Forelimb muscle (tissue), 1 donor: ENCODE data around the gene TMEM255B. TPM values are rescaled to one million over a fixed set of nuclear protein-coding genes. Genes with fewer than 3 reads are reported as not detected.

ENCODE experiments used
- DNase-seq: peaks from one replicate; pipeline ENCODE4 v3.0.0-alpha.2; 2013; ENCODE audit warnings: low read depth
- polyA plus RNA-seq: library from polyadenylated mRNA; unstranded; fragments of 120-200 nt; gene quantifications from one replicate; pipeline ENCODE4 v1.2.1, GENCODE V29; 2013; ENCODE audit not compliant: insufficient read length

TMEM255B gene
- polyA plus RNA-seq, 1 donor: 7.2 TPM

DNA sequence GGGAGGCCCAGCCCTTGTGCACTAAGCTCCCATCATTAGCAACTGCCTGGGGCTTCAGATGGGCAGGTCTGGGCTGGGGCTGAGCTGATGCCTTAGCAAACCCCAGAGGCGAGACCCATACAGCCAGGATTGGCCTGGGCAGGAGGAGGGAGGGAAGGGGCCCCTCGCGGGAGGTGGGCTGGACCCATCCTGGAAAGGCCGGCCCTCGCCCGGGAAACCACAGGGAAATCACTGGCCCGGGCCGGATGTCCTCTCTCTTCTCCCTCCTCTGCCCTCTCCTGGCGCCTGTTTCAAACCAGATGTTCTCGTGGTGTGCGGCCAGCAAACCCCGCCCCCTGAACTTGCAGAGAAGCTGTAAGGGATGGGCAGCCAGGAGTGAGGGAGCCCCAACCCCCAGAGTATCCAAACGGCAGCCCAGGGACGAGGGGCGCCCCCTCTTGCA, 43.1 kb downstream of the TMEM255B start:
- DNase-seq: no peak

DNA sequence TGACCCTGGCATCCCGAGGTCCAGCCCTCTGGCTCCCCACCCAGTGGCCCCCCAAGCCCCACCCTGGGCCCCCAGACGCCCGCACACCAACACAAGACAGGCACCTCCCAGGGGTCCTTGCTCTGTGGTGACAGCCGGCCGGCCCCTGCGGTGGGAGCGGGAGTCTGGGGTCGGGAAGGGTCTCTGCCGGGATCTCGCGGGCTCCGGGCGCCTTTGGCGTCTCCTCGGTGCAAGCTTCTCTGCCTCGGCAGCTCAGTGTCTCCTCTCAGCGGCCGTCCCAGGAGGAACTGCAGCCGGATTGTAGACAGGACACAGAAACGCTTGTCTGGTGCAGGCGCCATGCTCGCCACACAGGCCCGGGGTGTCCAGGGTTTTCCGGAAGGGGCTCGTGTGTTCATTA, 43.7 kb downstream of the TMEM255B start:
- no peak for DNase-seq

DNA sequence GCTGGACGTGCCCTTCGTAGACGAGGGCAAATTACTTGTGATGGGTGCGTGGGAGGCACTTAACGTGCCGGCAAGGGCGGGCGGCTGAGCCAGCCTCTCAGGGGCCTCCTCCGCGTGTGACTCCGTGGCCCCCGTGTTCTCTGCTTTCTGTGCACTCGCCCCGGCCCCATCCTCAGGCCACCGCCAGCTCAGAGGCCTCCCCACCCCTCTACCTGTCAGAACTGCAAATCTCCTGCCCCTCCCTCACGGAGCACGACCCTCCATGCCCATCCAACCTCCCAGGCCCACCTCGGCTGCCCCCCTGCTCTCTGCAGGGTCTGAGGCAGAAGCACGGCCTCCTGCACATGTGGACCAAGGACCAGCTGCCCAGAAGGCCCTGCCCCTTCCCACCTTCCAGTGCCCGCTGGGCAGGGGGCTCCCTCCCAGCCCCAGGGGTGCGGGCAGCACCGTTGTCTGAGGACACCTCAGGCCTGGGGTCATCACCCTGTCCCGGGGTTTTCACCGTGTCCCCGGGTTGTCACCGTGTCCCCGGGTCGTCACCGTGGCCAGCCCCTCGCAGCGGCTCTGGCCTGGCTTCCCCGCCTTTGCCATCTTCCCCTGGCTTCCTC, 44.5 kb downstream of the TMEM255B start:
- DNase-seq: no peak

DNA sequence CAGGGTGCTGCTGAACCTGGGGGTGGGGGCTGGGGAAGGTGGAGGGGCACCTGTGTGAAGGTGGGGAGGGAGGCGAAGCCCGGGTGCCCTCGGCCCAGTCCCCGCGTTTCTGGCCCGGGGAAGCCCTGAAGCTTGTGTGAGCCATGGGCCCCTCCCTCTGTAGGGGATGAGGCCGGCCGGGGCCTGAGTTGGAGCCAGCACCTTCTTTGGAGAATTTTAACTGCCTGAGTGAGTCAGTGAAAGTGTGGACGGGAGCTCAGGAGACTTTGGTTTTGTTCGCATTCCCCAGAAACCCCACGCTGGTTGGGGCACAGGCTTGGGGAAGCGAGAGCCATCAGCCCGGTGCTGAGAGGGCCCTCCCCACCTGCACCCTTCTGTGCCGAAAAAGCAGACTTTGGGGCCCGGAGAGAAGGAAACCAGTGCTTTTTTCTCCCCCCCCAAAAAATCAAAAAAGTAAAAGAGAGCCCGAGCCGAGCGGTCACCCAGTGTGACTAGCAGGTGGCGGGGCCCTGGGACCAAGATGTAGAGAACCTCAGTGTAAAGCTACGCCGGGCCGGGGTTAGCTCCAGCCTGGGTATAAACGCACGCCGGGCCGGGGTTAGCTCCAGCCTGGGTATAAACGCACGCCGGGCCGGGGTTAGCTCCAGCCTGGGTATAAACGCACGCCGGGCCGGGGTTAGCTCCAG, 45.1 kb downstream of the TMEM255B start:
- no peak for DNase-seq

DNA sequence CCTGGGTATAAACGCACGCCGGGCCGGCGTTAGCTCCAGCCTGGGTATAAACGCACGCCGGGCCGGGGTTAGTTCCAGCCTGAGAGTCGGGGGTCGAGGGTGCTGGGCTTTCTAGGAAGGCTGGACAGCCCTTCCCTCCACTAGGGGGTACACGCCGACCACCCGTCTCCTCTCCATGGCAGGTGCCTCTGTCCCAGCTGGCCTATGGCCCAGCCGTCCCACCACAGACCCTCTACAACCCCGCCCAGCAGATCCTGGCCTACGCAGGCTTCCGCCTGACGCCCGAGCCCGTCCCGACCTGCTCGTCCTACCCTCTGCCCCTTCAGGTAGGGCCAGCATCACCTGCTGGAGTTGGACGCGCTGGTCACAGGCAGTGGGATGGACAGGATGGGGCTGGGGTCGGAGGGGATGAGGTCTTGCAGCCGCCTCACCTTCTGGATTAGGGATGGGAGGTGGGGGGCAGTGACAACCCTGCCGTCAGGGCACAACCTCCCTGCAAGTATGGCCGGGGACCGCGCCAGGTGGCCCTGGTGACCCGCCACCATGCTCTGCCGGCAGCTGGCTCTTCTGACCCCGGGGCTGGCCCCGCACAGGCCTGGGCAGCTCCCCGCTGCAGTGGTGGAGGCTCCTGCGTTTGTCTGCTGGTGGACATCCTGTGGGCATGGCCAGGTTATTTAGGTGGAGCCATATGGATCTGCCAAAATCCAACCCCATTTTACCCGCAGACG, 45.8 kb downstream of the TMEM255B start:
- DNase-seq: no peak

DNA sequence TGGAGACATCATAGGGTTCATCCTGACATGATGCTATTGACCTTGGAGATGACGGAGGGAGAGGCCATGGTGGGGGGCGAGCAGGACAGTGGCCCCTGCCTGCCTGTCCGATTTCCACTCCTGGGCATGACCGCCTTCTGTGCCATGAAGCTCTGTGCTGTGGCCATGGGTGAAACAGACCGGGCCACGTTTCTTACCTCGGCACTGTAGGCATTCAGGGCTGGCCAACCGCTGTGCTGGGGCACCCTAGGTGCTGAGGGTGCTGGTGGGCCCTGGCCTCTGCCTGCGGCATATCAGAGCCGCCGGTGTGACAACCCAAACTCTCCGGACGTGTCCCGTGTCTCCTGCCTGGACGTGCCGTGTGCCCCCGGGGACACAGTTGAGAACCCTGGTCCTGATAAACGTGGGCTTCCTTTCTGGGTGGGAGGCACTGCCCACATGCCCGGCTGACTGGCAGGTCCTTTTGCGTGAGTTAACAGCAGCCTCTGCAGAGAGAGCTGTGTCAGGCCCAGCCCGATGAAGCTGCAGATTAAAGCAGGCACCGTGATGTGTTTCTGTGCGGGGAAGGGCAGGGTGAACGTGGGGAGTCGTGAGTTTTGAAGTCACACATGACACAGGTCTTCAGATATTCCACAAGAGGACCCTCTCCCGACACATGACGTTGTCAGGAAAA, 46.5 kb downstream of the TMEM255B start:
- DNase-seq: no peak

DNA sequence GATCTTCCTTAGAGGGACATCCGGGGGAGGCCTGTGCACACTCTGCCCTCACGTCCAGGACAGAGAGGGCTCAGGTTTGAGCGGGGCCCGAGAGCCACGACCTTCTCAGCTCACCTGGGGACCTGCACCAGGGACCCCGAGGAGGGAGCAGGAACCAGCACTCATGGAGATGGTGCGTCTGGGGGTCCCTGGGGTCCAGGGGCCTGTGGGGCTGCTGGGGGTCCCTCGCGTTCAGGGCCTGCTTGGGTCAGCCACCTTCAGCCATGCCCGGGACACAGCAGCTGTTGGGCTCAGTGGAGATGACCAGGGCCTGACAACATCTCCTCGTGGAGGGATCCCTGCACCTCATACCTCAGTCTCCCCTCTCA, 47.1 kb downstream of the TMEM255B start:
- DNase-seq: no peak

DNA sequence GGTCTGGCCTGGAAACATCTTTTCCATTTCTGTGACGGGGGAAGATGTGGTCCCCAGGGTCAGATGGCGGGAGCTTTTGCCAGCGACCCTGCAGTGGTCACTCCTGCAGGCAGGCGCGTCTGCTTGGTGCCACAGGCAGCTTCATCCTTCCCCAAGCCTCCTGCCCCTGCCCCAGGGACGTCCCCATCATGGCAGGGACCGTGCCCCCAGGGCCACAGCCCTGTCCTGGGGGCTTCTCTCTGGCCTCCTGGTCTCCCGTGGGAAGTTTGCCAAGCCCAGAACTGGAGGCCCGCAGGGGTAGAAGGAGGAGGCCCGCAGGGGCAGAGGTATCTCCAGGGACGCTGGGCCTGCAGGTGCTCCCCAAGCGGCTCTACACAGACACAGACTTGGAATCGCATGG, 47.5 kb downstream of the TMEM255B start:
- no peak for DNase-seq

DNA sequence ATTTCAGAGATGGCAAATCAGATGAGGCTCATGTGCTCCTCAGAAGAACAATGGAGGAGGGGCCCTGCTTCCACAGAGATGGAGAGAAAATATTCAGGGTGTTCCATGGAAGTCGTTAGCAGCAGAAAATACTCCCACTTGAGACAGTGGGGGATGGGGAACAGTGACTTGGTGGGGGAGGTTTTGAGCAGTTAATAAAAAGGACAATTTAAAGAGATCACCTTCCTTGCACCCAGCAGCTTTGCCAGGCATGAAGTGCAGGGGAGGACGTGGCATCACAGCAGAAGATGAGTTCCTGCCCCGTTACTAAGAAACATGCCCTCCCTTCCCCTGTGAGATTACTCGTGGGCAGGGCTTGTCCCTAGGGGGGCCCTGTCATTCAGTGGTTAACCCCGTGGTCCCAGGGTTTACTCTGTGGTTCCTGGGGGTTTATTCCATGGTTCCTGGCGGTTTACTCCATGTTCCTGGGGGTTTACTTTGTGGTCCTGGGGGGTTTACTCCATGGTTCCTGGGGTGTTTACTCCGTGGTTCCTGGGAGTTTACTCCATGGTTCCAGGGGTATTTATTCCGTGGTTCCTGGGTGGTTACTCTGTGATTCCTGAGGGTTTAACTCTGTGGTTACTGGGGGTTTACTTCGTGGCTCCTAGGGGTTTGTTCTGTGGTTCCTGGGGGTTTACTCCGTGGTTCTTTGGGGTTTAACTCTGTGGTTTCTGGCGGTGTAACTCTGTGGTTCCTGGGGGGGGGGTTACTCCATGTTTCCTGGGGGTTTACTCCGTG, 49.2 kb downstream of the TMEM255B start:
- DNase-seq: no peak

DNA sequence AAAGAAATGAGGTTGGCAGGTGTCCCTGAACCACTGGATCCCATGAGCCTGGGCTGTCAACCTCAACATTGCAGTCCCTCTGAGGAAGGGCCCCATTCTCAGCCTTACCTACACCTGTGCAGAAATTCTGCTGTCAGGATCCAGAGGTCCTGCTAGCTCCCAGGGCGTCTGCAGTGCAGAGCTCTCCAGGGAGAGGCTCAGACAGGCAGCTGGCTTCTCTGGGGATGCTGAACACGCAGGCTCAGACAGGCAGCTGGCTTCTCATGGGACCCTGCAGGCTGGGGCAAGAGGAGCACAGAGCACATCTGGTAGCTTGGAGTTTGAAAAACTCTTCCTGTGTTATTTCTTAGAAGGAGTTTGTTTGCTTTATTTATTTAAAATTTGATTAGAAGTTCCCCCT, 50.9 kb downstream of the TMEM255B start:
- DNase-seq: no peak

DNA sequence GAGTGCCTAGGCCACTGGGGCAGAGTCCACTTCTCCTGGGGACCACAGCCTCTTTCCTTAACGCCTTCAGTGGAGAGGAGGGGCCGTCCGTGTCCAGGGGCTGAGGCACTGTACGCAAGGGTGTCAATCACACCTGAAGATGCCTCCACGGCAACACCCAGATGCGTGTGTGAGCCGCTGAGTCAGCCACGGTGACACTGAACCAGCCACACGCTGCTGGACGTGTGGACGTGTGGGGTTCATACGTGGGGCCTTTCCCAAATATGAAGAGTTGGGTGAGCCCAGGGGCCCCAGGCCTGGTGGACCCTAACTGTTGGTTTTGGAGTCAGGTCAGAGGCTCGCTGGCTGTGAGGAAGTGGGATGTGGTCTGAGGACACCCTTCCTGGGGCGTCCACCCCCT, 51.6 kb downstream of the TMEM255B start:
- no peak for DNase-seq

DNA sequence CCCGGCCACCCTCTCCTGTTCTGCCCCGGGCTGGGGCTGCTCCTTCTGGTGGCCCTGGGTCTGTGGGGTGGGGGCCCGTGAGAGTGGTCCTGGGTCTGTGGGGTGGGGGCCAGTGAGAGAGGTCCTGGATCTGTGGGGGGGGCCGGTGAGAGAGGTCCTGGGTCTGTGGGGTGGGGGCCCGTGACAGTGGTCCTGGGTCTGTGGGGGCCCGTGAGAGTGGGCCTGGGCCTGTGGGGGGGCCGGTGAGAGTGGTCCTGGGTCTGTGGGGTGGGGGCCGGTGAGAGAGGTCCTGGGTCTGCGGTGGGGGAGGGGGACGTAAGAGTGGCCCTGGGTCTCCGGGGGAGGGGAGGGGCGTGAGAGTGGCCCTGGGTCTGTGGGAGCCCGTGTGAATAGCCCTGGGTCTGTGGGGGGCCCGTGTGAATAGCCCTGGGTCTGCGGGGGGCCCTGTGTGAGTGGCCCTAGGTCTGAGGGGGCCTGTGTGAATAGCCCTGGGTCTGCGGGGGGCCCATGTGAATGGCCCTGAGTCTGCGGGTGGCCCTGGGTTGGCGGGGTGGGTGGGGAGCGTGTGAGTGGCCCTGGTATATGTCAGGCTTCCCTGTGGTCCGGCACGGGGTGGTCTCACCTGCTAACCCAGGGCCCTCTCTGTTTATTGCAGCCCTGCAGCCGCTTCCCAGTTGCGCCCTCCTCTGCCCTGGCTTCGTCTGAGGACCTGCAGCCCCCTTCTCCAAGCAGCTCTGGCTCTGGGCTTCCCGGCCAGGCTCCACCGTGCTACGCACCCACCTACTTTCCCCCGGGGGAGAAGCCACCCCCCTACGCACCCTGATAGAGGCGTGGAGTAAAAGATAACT, 52.3 kb downstream of the TMEM255B start:
- DNase-seq: no peak

DNA sequence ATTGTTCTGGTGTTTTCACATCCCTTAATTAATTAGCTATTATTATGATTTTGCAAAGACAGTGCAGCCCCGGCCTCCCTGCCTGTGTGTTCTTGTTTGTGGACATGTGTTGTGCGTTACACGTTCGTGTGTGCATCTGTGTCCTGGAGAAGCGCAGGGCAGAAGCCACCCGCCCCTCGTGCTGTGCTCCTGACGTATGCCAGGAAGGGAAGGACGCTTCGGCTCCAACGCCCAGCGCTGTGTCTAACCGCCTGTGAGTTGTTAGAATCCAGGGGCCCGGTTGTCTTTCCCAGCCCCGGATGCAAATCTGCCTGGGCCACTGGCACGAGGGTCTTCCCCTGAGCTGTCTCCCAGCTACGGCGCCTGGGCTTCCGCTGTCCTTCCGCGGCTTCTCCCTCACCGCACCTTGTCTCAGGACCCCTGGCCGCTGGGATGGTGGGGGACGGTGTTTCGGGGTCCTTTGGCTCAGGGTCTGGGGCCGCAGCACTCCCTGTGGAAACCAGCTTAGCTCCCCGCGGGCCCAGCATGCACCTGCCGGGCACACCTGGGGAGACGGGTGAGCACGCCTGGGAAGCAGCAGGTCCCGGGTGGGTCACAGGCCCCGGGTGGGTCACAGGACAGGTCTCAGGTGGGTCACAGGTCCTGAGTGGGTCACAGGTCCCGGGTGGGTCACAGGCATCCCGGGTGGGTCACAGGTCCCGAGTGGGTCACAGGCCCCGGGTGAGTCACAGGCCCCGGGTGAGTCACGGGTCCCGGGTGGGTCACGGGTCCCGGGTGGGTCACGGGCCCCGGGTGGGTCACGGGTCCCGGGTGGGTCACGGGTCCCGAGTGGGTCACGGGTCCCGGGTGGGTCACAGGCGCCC, 53.4 kb downstream of the TMEM255B start:
- DNase-seq: no peak

DNA sequence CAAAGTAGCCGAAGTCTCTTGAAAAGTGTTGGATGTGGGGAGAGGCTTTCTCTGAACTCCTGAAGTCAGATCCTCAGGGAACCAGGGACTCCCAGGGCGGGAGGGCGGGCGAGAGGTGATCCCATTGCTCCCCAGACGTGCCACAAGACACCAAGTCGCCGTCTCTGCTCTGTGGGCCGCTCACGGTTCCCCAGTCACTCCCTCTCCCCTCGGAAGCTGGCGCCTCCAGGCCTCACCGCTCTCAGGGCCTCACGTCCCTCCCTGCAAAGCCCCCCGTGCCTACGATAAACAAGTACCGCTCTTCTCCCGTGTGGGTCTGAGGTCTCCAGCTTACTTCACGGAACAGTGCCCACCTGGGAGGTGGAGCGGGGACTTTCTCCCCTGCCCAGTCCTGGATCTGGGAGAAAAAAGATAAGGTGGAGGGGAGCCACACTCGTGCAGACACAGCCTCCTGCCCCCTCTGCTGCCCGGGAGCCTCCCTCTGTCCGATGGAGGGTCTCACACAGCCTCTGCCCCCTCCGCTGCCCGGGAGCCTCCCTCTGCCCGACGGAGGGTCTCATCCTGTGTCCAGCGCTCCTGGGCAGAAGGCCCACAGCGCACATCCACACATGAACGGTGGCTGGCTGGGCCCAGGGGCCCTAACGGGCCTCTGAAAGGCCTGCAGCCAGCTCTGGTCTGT, 54.2 kb downstream of the TMEM255B start:
- DNase-seq: no peak

DNA sequence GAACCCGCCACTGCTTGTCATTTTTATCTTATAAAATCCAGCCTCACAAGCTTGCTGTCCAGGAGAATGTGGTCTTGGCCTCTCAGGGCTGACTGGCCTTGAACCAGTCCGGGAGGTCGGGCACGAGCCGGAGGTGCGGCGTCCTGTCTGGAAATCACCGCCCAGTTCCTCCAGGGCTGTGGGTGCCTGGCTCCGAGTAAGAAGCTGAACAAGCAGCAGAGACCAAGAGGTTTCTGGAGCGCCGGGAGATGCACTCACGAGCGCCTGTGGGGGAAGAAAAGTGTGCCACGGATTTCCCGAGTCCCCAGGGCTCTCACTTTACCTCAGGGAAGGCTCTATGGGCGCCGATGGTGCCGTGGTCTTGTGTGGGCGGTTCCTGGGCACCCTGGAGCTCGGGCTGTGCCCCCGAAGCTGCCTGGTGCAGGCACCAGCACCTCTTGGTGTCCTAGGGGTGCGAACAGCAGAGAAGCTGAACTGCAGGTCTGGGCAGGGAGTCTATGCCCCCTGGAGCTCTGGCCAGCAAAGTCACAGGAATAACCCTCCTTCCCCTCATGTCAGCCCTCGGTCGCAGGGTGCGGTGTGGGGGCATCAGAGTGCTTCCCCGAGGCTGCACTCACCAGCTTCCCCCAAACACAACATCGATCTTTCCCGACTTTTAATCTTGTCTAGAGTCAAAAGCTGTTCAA, 54.9 kb downstream of the TMEM255B start:
- DNase-seq: no peak

DNA sequence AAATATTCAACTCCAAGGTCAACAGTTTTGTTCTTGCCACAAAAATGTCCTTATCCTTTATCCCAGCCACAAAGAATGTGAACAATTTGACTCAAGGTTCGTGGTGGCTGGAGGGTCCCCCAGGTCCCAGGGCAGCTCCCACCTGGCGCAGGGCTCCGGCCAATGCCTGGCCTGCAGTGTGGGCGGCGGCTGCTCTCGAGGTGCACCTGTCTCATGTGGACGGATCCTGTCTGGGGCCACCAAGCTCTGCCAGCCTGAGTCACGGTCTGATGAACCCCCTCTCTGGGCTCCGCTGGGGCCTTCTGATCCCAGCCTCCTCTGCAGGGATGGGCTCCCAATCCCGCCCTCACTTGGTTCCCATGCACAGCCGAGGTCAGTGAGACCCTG, 55.4 kb downstream of the TMEM255B start:
- no peak for DNase-seq

DNA sequence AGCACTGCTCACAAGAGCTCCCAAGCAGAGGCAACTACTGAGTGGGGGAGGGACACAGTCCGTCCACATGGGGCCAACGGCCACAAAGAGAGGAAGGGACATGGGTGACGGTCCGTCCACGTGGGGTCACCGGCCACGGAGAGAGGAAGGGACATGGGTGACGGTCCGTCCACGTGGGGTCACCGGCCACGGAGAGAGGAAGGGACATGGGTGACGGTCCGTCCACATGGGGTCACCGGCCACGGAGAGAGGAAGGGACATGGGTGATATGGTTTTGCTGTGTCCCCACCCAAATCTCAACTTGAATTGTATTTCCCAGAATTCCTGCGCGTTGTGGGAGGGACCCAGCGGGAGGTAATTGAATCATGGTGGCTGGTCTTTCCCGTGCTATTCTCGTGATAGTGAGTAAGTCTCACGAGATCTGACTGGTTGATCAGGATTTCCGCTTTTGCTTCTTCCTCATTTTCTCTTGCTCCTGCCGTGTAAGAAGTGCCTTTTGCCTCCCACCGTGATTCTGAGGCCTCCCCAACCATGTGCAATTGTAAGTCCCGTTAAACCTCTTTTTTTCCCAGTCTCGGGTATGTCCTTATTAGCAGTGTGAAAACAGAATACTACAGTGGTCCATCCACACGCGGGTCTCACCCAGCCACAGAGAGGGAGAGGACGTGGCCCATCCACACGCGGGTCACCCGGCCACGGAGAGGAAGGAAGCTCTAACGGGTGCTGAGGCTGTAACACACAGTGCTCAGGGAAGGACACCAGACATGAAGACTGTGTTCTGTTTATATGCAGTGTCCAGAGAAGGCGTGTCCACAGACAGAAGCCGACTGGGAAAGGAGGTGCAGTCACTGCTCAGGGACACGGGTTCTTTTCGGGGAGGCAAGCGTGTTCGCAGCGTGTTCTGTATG, 56.4 kb downstream of the TMEM255B start:
- DNase-seq: no peak
